GM21447 (cell line): ENCODE measurements around the gene MYH3.

Experiments
- ATAC-seq: cut with Tn5 transposase; IDR thresholded peaks from one replicate; pipeline ENCODE4 v1.9.1; 2021; ENCODE audit not compliant: unreplicated experiment

The MYH3 gene

DNA sequence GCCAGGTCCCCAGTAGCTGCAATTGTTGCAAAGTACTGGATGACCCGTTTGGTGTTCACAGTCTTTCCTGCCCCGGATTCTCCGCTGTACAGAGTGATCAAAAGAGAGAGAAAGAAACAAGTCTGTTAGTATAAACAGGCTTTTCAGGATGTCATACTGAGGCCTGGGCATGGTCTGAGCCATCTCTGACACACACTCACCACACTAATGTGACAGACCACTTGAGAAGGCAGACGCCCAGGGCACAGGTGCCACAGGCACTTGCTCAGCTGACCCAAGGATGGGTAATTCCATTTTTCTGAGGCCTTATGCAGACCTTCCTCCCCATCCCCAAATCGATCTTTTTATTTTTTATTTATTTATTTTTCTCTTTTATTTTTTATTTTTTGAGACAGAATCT, 7.5 kb downstream of the MYH3 start:
- ATAC-seq = no peak

GRCh38 chr17:10648956-10649355, 8.2 kb downstream of the MYH3 start:
- ATAC-seq = no peak

GRCh38 chr17:10648381-10648780, 8.7 kb downstream of the MYH3 start:
- no peak for ATAC-seq

- ATAC-seq = no peak
Observed at GRCh38 chr17:10646392-10646990, 10.6 kb downstream of the MYH3 start.

DNA sequence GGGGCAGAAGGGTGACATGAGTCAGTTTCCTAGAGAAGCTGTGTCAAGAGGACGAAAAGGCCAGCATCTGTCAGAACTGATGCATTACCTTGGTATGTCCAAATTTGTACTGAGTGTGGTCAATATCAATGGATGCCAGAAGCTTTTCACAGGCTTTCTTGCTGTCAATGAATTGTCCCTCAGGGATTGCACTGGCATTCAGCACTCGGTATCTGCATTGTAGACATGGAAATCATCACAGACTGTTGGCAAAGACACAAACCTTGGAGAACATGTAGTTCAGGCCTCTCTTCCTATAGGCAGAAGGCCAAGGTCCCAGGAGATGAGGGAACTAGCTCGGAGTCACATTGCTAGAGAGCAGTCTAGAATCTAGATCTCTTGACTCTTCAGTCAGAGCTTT, 16.6 kb downstream of the MYH3 start:
- no peak for ATAC-seq

DNA sequence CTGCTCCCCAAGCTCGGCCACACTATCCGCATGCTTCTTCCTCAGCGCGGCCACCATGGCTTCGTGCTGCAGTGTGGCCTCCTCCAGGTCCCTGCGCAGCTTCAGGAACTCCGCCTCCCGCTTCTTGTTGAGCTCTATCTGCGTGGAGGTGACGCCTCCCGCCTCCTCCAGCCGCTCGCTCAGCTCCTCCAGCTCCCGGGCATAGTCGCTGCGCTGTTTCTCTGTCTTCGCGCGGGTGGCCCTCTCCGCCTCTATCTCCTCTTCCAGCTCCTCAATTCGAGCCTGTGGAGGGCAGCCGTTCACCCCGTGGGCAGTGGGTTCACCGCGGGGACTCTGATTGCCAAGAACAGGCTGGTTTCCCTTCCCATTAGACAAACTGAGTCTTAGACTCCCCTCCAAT, 19.0 kb downstream of the MYH3 start:
- ATAC-seq = no peak

- no peak for ATAC-seq
Observed at GRCh38 chr17:10635290-10635689, 21.8 kb downstream of the MYH3 start.

DNA sequence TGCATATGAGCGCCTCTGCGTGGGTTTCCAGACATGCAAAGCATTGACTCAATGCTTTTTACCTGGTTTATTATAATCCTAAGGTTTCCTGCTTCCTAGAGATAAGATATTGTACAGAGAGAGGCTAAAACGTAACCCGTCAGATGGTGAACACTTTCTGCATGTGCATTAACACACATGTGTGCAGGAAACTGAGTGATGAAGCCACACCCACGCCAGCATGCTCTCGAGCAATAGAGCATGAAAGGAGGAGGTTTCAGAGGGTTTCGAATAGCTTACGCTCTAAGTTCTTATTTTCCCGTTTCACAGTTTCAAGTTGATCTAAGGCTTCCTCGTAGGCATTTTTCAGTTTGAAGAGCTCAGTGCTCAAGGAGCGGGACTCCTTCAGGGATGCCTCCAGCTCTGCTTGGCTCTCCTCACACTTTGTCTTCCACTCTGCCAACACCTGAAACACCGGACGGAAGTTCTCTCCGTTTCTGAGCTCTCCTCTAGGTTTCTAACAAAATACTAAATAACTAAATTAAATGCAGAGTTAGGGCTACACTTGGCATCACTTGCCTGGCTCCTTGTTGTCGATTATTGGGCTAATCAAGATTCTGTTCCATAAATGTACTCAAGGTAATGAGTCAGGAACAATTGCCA, 23.2 kb downstream of the MYH3 start:
- ATAC-seq = peak; percentile 90

- no peak for ATAC-seq
Observed at GRCh38 chr17:10631701-10632100, 25.4 kb downstream of the MYH3 start.

GRCh38 chr17:10631048-10631700, 25.9 kb downstream of the MYH3 start:
- no peak for ATAC-seq

GRCh38 chr17:10629706-10630105, 27.4 kb downstream of the MYH3 start:
- no peak for ATAC-seq

- ATAC-seq = no peak
Observed at GRCh38 chr17:10628756-10629155, 28.4 kb downstream of the MYH3 start.

DNA sequence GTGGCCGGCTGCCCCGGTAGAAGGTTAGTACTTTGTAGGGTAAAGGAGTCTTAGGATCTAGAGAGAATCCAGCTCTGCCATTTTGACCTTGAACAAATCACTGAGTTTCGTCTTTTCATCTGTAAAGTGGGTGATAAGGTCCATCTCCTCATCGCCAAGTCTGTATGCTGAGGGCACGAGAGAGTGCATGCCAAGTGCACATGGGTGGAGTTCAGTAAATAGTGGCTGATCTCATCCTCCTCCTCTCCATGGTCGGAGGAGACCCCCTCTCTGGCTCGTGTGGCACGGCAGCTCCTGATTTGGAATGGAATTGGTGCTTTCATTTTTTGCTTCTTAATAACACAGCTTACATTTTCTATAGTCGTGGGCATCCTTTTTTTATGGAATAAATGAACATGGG, 30.7 kb downstream of the MYH3 start:
- ATAC-seq = no peak

DNA sequence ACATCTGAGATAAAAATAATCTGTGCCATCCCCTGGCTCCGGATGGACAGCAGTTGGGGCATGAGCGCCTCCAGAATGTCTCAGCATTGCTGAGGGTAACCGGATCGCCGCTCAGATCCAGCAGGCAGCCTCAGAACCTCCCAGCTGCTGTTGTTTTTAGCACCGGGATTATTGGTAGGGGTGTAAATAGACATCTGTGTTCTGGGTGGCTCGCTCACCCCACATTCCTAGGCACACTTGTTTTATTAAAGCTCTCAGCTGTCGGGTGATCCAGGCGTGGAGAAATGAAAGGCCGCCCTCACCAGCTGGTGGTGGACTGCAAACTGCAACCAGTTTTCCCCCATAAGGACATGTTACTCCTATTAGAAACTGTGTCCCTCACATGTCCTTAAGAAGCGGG, 32.1 kb downstream of the MYH3 start:
- no peak for ATAC-seq

DNA sequence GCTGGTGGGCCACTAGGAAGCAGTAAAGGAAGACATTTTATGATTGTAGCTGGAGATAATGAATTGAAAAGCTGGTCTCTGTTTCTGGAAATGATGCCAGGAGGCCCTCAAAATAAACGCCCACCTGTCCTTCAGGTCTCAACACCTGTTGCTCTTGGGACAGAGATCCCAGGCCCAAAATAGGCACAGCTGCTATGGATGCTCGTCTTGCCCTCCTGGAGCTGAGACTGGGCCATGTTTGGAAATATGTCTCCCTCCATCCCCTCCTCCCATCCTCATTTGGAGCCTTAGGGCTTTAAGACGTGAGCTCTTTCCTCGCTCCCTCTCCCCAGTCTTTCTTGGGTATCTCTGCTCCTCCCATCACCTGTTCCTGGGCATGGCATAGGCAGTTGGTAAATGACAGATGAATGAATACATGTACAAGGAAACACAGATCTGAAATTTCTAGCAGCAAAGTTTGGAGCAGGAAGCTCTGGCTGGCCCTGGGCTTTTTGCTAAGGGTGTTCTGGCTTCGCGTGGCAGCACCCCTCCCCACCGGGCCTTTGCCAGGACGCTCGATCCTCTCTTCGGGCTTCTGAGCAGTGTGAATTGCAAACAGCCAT, 33.3 kb downstream of the MYH3 start:
- no peak for ATAC-seq

DNA sequence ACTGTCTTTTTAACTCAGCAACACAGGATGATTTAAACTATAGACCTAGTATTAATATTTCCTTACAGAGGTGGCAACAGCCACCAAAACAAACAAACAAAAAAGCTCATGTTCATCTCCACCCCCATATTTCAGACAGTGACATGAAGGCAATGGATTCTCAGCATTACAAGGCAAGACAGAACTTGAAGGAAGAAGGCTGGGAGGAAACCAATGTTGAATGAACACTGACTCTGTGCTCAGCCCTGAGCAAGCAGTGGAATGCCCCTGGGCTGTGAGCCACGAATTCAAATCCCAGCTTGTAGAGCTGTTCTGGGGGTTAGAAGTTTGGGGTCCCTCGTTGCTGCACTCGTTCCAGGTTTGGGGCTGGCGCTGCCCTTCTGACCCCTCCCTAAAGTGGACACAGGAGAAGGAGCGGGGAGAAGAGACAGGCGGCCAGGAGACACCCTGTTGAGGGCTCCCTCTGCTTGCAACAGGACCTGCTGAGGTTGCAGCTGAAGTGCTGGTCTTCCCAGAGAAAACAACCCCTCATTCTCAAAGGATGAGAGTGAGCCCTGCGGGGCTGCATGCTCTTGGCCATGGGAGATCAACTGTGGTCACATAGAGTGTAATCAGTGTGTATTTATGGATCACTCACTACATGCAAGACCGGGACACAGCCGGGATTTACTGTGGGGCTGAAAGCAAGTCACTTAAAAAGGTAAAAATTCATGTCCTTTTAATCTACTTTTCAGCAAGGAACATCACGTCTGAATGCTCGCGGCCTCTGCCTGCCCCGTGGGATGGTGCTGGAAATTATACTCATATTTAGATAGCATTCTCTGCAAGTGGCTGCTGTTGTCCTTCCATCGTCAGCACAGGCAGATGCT, 34.3 kb downstream of the MYH3 start:
- ATAC-seq = no peak

GRCh38 chr17:10621397-10621796, 35.7 kb downstream of the MYH3 start:
- ATAC-seq = no peak

GRCh38 chr17:10620823-10621222, 36.3 kb downstream of the MYH3 start:
- no peak for ATAC-seq

DNA sequence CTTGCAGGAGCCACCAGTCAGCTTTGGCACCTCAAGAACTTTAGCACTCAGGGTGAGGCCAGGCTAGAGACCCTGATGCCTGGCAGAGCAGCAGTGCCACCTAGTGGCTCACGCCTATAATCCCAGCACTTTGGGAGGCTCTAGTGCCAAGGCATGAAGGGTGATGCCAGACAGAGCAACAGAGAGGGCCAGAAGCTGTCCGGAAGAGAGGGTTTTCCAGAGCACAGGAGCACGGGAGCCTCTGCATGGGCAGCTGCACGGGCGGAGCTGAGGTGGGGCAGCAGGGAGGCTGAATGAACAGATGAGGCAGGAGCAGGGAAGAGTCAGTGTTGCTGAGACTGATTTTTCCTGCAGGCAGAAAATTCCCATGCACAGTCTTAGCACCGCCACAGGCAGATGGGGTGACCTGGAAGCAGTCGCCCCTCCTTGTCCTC, 38.9 kb downstream of the MYH3 start:
- ATAC-seq = peak; percentile 63

- no peak for ATAC-seq
Observed at GRCh38 chr17:10617120-10617505, 40.0 kb downstream of the MYH3 start.

DNA sequence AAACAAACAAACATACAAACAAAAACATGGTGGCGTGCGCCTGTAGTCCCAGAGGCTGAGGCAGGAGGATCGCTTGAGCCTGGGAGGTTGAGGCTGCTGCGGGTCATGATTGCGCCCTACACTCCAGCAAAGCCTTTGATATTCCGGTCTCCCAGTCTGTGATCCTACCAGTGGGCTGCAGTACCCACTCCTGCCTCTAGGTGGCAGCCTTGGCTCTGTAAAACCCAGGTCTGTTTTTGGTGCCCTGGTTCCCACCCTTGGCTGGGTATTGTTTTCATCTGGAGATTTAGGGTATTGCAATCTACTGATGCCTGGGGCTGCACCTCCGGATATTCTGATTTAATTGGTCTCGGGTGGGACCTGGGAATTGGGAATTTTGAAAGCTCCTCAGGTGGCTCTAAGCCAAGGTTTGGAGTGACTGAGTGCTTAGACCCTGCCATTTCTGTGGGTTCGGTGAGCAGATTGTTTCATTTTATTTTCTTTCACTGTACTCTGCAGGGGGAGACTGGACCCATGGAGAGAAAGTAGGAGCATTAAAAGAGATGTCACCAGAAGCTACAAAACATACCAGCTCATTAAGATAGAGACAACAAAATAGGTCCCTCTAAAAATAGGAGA, 40.5 kb downstream of the MYH3 start:
- peak; percentile 52 for ATAC-seq
